ENCODE results near the gene NCAPG2.

The NCAPG2 gene

GRCh38 chr7:158584407-158584806 is 120.2 kb downstream of the NCAPG2 start:
- no peaks in the 10 kb centered on the region for H3K79me2 ChIP-seq (ENCODE audit: low read length)
- H3K27ac ChIP-seq (ENCODE audit: low read length) = no peak overlapping the region
- TF ChIP-seq EZH2phosphoT487 (IDR thresholded peaks at IDR 0.05; ENCODE audit: low read length) = no peak
- TF ChIP-seq EZH2 (optimal IDR thresholded peaks at IDR 0.05; ENCODE audit: low read depth, low read length) = no peak
- TF ChIP-seq, protein P1, sequence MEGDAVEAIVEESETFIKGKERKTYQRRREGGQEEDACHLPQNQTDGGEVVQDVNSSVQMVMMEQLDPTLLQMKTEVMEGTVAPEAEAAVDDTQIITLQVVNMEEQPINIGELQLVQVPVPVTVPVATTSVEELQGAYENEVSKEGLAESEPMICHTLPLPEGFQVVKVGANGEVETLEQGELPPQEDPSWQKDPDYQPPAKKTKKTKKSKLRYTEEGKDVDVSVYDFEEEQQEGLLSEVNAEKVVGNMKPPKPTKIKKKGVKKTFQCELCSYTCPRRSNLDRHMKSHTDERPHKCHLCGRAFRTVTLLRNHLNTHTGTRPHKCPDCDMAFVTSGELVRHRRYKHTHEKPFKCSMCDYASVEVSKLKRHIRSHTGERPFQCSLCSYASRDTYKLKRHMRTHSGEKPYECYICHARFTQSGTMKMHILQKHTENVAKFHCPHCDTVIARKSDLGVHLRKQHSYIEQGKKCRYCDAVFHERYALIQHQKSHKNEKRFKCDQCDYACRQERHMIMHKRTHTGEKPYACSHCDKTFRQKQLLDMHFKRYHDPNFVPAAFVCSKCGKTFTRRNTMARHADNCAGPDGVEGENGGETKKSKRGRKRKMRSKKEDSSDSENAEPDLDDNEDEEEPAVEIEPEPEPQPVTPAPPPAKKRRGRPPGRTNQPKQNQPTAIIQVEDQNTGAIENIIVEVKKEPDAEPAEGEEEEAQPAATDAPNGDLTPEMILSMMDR (IDR thresholded peaks at IDR 0.05; ENCODE audit: low read length) = no peak
- H3K27me3 ChIP-seq (replicated peaks; ENCODE audit: insufficient read depth, low read length) = peaks cover 27% of the 10 kb centered on the region
- H3K9me2 ChIP-seq (replicated peaks; ENCODE audit: insufficient read depth, low read length) = no peaks in the 10 kb centered on the region
- no peaks in the 10 kb centered on the region for H3F3A ChIP-seq (ENCODE audit: insufficient read depth, low read length)
- DNase-seq = no peak
- no peak overlapping the region for H3K9ac ChIP-seq (ENCODE audit: low read length)
- no peaks in the 10 kb centered on the region for H3K36me3 ChIP-seq (replicated peaks; ENCODE audit: insufficient read depth, low read length)
- H3K4me3 ChIP-seq (ENCODE audit: low read length) = no peak overlapping the region
- no peaks in the 10 kb centered on the region for H3K4me1 ChIP-seq (ENCODE audit: low read length)
- no peaks in the 10 kb centered on the region for H3K9me3 ChIP-seq (replicated peaks; ENCODE audit: insufficient read depth, low read length)
- H3K4me2 ChIP-seq (ENCODE audit: low read depth, low read length) = no peak overlapping the region
- H4K20me1 ChIP-seq (ENCODE audit: insufficient read depth, low read length) = no peaks in the 10 kb centered on the region
- H2AFZ ChIP-seq (ENCODE audit: low read length) = no peak overlapping the region

- TF ChIP-seq EZH2phosphoT487 (IDR thresholded peaks at IDR 0.05; ENCODE audit: low read length) = no peak
- no peak for TF ChIP-seq EZH2 (optimal IDR thresholded peaks at IDR 0.05; ENCODE audit: low read depth, low read length)
- TF ChIP-seq, protein P1 (IDR thresholded peaks at IDR 0.05; ENCODE audit: low read length) = no peak
- Histone ChIP-seq H3K9me3 (replicated peaks; ENCODE audit: insufficient read depth, low read length) (no peaks in the 10 kb centered on the region), H3K4me2 (ENCODE audit: low read depth, low read length) (no peak overlapping the region), H3K79me2 (ENCODE audit: low read length) (no peaks in the 10 kb centered on the region), H2AFZ (ENCODE audit: low read length) (no peak overlapping the region), H3K27ac (ENCODE audit: low read length) (no peak overlapping the region), H3K4me3 (ENCODE audit: low read length) (no peak overlapping the region), H4K20me1 (ENCODE audit: insufficient read depth, low read length) (no peaks in the 10 kb centered on the region), H3F3A (ENCODE audit: insufficient read depth, low read length) (no peaks in the 10 kb centered on the region), H3K4me1 (ENCODE audit: low read length) (no peaks in the 10 kb centered on the region), H3K36me3 (replicated peaks; ENCODE audit: insufficient read depth, low read length) (no peaks in the 10 kb centered on the region), H3K27me3 (replicated peaks; ENCODE audit: insufficient read depth, low read length) (peaks cover 27% of the 10 kb centered on the region), H3K9ac (ENCODE audit: low read length) (no peak overlapping the region), H3K9me2 (replicated peaks; ENCODE audit: insufficient read depth, low read length) (no peaks in the 10 kb centered on the region)
- DNase-seq = no peak
Measured at GRCh38 chr7:158583810-158584209, 120.8 kb downstream of the NCAPG2 start.

DNA sequence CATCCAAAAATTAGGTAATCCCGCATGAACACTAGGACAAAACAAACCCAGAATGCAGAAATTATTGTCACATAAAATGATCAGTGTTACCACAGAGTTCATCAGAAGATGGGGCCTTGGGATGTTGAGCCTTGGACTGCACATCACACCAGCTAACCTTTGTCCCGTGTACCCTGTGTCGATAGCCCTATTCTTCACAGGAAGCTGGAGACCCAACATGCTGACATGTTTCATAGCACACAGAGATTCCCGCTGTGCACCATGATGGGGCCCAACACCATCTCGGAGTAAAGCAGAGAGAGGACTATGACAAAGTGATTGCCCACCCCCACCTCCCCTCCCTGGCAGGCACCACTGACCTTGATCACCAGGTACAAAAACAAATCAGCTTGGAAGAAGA is 121.5 kb downstream of the NCAPG2 start:
- peaks cover 27% of the 10 kb centered on the region for H3K27me3 ChIP-seq (replicated peaks; ENCODE audit: insufficient read depth, low read length)
- H3K9ac ChIP-seq (ENCODE audit: low read length) = no peak overlapping the region
- no peaks in the 10 kb centered on the region for H3K36me3 ChIP-seq (replicated peaks; ENCODE audit: insufficient read depth, low read length)
- no peaks in the 10 kb centered on the region for H3F3A ChIP-seq (ENCODE audit: insufficient read depth, low read length)
- H3K9me3 ChIP-seq (replicated peaks; ENCODE audit: insufficient read depth, low read length) = no peaks in the 10 kb centered on the region
- no peak for TF ChIP-seq EZH2phosphoT487 (IDR thresholded peaks at IDR 0.05; ENCODE audit: low read length)
- TF ChIP-seq EZH2 (optimal IDR thresholded peaks at IDR 0.05; ENCODE audit: low read depth, low read length) = no peak
- TF ChIP-seq, protein P1 (IDR thresholded peaks at IDR 0.05; ENCODE audit: low read length) = no peak
- no peak overlapping the region for H3K4me3 ChIP-seq (ENCODE audit: low read length)
- H2AFZ ChIP-seq (ENCODE audit: low read length) = no peak overlapping the region
- no peak for DNase-seq
- H3K4me1 ChIP-seq (ENCODE audit: low read length) = no peaks in the 10 kb centered on the region
- no peaks in the 10 kb centered on the region for H3K9me2 ChIP-seq (replicated peaks; ENCODE audit: insufficient read depth, low read length)
- H3K79me2 ChIP-seq (ENCODE audit: low read length) = no peaks in the 10 kb centered on the region
- no peak overlapping the region for H3K4me2 ChIP-seq (ENCODE audit: low read depth, low read length)
- no peaks in the 10 kb centered on the region for H4K20me1 ChIP-seq (ENCODE audit: insufficient read depth, low read length)
- H3K27ac ChIP-seq (ENCODE audit: low read length) = no peak overlapping the region

Data from MM.1S (cell line).